Measurements from ENCODE around the gene BACE2. TPM values are rescaled to one million over a fixed set of nuclear protein-coding genes. Genes with fewer than 3 reads are reported as not detected.

Gene BACE2
- total and polyA plus RNA-seq, 2 donors (not counting 3 experiments of a cell fraction or from before 2014, with no cell fraction given): 113 to 184 TPM

GRCh38 chr21:41260428-41260827 is 92.5 kb downstream of the BACE2 start:
- ChIA-PET POLR2A (no interaction called here), CTCF (interaction anchor here (1.1 kb wide), 1 partner anchor 23 kb away, joined by 3 read pairs; no protein-coding TSS in a partner anchor)
- Histone ChIP-seq H3K9me1 (replicated peaks; ENCODE audit: control insufficient read depth, extremely low read depth, insufficient read depth, low read length) (no peaks in the 10 kb centered on the region), H3K9ac (replicated peaks; ENCODE audit: extremely low read depth, insufficient read depth, low read length) (no peak overlapping the region), H3K9me3 (replicated peaks; ENCODE audit: control insufficient read depth, insufficient read depth, low read length) (no peaks in the 10 kb centered on the region), H4K20me1 (replicated peaks; ENCODE audit: control insufficient read depth, extremely low read depth, insufficient read depth, low read length) (no peaks in the 10 kb centered on the region), H3K27me3 (ENCODE audit: control insufficient read depth in 2 of 2, insufficient read depth in 2 of 2, low read length in 2 of 2) (no peaks in the 10 kb centered on the region), H3K4me1 (ENCODE audit: control insufficient read depth, extremely low read depth, insufficient read depth, low read length) (no peaks in the 10 kb centered on the region), H3K4me2 (ENCODE audit: insufficient read depth, low read length) (no peak overlapping the region), H2AFZ (ENCODE audit: low read depth, low read length) (no peak overlapping the region), H3K27ac (ENCODE audit: insufficient read depth, low read depth, low read length) (no peak overlapping the region), H3K4me3 (replicated peaks in 1 of 3; ENCODE audit: insufficient read depth in 1 of 3, low read depth in 1 of 3, low read length in 3 of 3) (no peak overlapping the region), H3K79me2 (ENCODE audit: control insufficient read depth, insufficient read depth, low read length) (no peaks in the 10 kb centered on the region), H3K36me3 (ENCODE audit: control insufficient read depth in 2 of 2, extremely low read depth in 1 of 2, insufficient read depth in 2 of 2, low read length in 2 of 2) (no peaks in the 10 kb centered on the region)
- no peak for TF ChIP-seq POLR2AphosphoS5 (IDR thresholded peaks at IDR 0.05; ENCODE audit: insufficient read depth, low read depth, low read length)
- no peak for TF ChIP-seq GATA2 (IDR thresholded peaks at IDR 0.05; ENCODE audit: insufficient read depth, insufficient read length, low read depth, low read length)
- TF ChIP-seq MAX (IDR thresholded peaks at IDR 0.05; ENCODE audit: insufficient read depth, insufficient read length): no peak
- no peak for TF ChIP-seq POLR2A (IDR thresholded peaks at IDR 0.05; ENCODE audit: low read depth, low read length)
- DNase-seq (ENCODE audit: low read depth, low spot score) (no peak), FAIRE-seq (no peak)
- BruUV-seq (replicated peaks): no TSS peak
- intact Hi-C loops (cut with micrococcal nuclease) (no loop called here), dilution Hi-C loops (cut with MboI; ENCODE audit: extremely low pct_ligation_motif_present, low sequenced_read_pairs) (no loop called here)

GRCh38 chr21:41267346-41267745 is 99.4 kb downstream of the BACE2 start:
- Histone ChIP-seq H3K4me3 (replicated peaks in 1 of 3; ENCODE audit: insufficient read depth in 1 of 3, low read depth in 1 of 3, low read length in 3 of 3) (no peak overlapping the region), H3K4me1 (ENCODE audit: control insufficient read depth, extremely low read depth, insufficient read depth, low read length) (no peaks in the 10 kb centered on the region), H3K27me3 (ENCODE audit: control insufficient read depth in 2 of 2, insufficient read depth in 2 of 2, low read length in 2 of 2) (no peaks in the 10 kb centered on the region), H2AFZ (ENCODE audit: low read depth, low read length) (no peak overlapping the region), H3K27ac (ENCODE audit: insufficient read depth, low read depth, low read length) (no peak overlapping the region), H3K9ac (replicated peaks; ENCODE audit: extremely low read depth, insufficient read depth, low read length) (no peak overlapping the region), H4K20me1 (replicated peaks; ENCODE audit: control insufficient read depth, extremely low read depth, insufficient read depth, low read length) (no peaks in the 10 kb centered on the region), H3K9me3 (replicated peaks; ENCODE audit: control insufficient read depth, insufficient read depth, low read length) (no peaks in the 10 kb centered on the region), H3K36me3 (ENCODE audit: control insufficient read depth in 2 of 2, extremely low read depth in 1 of 2, insufficient read depth in 2 of 2, low read length in 2 of 2) (no peaks in the 10 kb centered on the region), H3K4me2 (ENCODE audit: insufficient read depth, low read length) (no peak overlapping the region), H3K79me2 (ENCODE audit: control insufficient read depth, insufficient read depth, low read length) (no peaks in the 10 kb centered on the region), H3K9me1 (replicated peaks; ENCODE audit: control insufficient read depth, extremely low read depth, insufficient read depth, low read length) (no peaks in the 10 kb centered on the region)
- no TSS peak for BruUV-seq (replicated peaks)
- DNase-seq (ENCODE audit: low read depth, low spot score): no peak
- POLR2A ChIA-PET: no interaction called here
- intact Hi-C loops (cut with micrococcal nuclease) (no loop called here), dilution Hi-C loops (cut with MboI; ENCODE audit: extremely low pct_ligation_motif_present, low sequenced_read_pairs) (no loop called here)
- TF ChIP-seq POLR2AphosphoS5 (IDR thresholded peaks at IDR 0.05; ENCODE audit: insufficient read depth, low read depth, low read length): no peak
- TF ChIP-seq GATA2 (IDR thresholded peaks at IDR 0.05; ENCODE audit: insufficient read depth, insufficient read length, low read depth, low read length): no peak
- TF ChIP-seq FOS (IDR thresholded peaks at IDR 0.05; ENCODE audit: borderline replicate concordance, insufficient read depth, low read length): no peak
- TF ChIP-seq POLR2A (IDR thresholded peaks at IDR 0.05; ENCODE audit: low read depth, low read length): no peak
- no peak for TF ChIP-seq CTCF (IDR thresholded peaks at IDR 0.05; ENCODE audit: extremely low read depth in 1 of 2, insufficient read depth in 1 of 2, low read depth in 1 of 2, low read length in 2 of 2)
- TF ChIP-seq EZH2 (IDR thresholded peaks at IDR 0.05; ENCODE audit: borderline replicate concordance, low read depth, low read length, severe bottlenecking): no peak
- TF ChIP-seq JUN (IDR thresholded peaks at IDR 0.05; ENCODE audit: borderline replicate concordance, insufficient read depth, insufficient read length, low read depth): no peak
- no peak for TF ChIP-seq MAX (IDR thresholded peaks at IDR 0.05; ENCODE audit: insufficient read depth, insufficient read length)
- TF ChIP-seq MYC (IDR thresholded peaks at IDR 0.05; ENCODE audit: low read depth, low read length): no peak
- FAIRE-seq: no peak
- CTCF ChIA-PET: interaction anchor here (1.9 to 2.0 kb wide), 2 partner anchors 15 to 17 kb away, joined by 4 to 8 read pairs; no protein-coding TSS in a partner anchor
